Colonic mucosa (tissue), 4 donors: ENCODE measurements around the gene CCM2. TPM values are rescaled to one million over a fixed set of nuclear protein-coding genes. Genes with fewer than 3 reads are reported as not detected.

Experiments
- DNase-seq: peaks from one replicate; pipeline ENCODE4 v3.0.0-alpha.2; 2020
- H3K27ac ChIP-seq: fragments of 200-600 bp; one replicate; pipeline ENCODE4 v1.8.0; 2021
- H3K27me3 ChIP-seq: fragments of 200-600 bp; one replicate; pipeline ENCODE4 v1.8.0; 2021
- H3K36me3 ChIP-seq: fragments of 200-600 bp; one replicate; pipeline ENCODE4 v1.8.0; 2021
- H3K4me1 ChIP-seq: fragments of 200-600 bp; one replicate; pipeline ENCODE4 v1.8.0; 2021; ENCODE audit warnings: mild to moderate bottlenecking
- H3K4me3 ChIP-seq: fragments of 200-600 bp; one replicate; pipeline ENCODE4 v1.8.0; 2021
- H3K9ac ChIP-seq, 2 donors: one replicate each; pipeline ENCODE4 v1.7.0; 2013; ENCODE audit warnings: control low read depth in 2 of 2, low read depth in 2 of 2, low read length in 2 of 2
- H3K9me3 ChIP-seq: fragments of 200-600 bp; one replicate; pipeline ENCODE4 v1.8.0; 2021
- intact Hi-C: fragments of 100-400 bp; cut with DNase I; formaldehyde crosslinking; loops from one replicate; pipeline ENCODE4 v1.14.1; 2022
- total RNA-seq, 2 donors: library from RNA; stranded (reverse); fragmentation: NEBNext Ultra II Directional in 1 of 2; extraction: Animal tissue kit (Norgen Biotek cat#: 25700) in 1 of 2; gene quantifications; one replicate each; pipeline ENCODE4 v1.2.1, GENCODE V29; 2021
- TF ChIP-seq, protein P1 (sequence below): fragments of 200-600 bp; IDR thresholded peaks from one replicate; pipeline ENCODE4 v1.8.0; 2022; ENCODE audit warnings: antibody characterized with exemption, mild to moderate bottlenecking
- donor health status: healthy.
- donor health status: DM: no; HTN: no; CAD: no.
- donor health status: DM: no; HTN: no; CAD: no.

Gene CCM2
- total RNA-seq, 2 donors from 2014 or later, result 34.8 to 38.0 TPM

DNA sequence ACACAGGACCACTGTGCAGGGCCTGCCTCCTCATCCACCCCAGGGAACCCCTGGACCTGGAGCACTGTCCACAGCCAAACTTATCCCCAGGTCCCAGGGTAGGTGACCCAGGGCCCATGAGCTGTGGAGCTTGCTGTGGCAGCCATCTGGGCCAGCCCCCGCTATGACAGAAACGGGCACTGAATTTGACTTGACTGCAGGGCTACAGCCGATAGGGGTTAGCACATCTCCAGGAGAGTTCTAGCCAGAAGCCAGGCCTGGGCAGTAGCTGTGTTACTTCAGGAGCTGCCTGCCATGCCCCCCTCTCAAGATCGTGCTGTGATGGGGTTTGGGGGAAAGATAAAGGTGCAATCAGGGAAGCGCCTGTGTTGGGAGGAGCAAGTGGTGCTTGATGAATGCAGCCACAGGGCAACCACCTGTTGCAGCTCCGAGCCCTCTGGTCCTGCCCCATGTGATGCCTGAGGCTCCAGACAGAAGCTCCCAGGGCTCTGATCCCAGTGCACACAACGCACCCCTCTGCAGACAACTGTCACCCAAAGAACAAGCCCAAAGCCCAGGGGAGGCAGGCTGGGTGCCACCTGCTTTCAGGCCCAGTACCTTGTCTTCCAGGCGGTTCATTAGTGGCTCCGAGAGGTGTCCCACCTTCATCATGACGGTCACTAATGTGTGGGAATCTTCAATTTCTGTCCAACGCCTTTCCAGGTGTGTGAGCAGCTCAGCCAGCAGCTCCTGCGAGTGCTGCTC lies 105.0 kb downstream of the CCM2 start:
- Histone ChIP-seq H3K4me3 (no peak overlapping the region), H3K27ac (no peak overlapping the region), H3K9ac (no peak overlapping the region), H3K36me3 (peaks cover 51% of the 10 kb centered on the region), H3K27me3 (no peaks in the 10 kb centered on the region), H3K4me1 (peaks cover 13% of the 10 kb centered on the region), H3K9me3 (no peaks in the 10 kb centered on the region)
- intact Hi-C loops, result no loop called here
- no peak for DNase-seq
- TF ChIP-seq, protein P1, sequence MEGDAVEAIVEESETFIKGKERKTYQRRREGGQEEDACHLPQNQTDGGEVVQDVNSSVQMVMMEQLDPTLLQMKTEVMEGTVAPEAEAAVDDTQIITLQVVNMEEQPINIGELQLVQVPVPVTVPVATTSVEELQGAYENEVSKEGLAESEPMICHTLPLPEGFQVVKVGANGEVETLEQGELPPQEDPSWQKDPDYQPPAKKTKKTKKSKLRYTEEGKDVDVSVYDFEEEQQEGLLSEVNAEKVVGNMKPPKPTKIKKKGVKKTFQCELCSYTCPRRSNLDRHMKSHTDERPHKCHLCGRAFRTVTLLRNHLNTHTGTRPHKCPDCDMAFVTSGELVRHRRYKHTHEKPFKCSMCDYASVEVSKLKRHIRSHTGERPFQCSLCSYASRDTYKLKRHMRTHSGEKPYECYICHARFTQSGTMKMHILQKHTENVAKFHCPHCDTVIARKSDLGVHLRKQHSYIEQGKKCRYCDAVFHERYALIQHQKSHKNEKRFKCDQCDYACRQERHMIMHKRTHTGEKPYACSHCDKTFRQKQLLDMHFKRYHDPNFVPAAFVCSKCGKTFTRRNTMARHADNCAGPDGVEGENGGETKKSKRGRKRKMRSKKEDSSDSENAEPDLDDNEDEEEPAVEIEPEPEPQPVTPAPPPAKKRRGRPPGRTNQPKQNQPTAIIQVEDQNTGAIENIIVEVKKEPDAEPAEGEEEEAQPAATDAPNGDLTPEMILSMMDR, result no peak

DNA sequence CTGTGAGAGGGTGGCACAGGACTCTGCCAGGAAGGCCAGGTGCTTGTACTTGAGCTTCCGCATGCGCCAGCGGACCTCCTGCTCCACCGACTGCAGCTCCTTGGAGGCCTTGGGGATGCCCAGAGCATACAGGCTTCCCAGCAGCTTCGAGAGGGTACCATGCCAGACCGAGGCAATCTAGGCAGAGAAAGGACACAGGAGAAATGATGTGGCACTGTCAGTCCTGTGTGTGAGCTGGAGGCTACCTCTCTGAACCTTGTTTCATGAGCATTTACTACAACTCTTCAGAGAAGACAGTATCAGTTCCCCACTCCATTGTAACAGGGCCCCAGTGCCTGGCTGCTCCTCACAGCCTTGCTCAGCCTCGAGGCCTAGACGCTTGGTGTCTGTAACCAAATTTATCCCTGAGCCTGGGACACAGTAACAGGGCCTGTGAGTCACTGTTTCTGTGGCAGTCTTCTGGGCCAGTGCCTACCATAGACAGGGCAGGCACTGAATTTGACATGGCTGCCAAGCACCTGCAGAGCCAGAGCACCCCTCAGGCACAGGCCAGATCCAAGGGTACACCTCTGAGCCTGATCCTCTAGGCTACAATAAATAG lies 105.7 kb downstream of the CCM2 start:
- Histone ChIP-seq H3K36me3 (peaks cover 51% of the 10 kb centered on the region), H3K4me3 (no peak overlapping the region), H3K27me3 (no peaks in the 10 kb centered on the region), H3K4me1 (peaks cover 13% of the 10 kb centered on the region), H3K27ac (no peak overlapping the region), H3K9ac (no peak overlapping the region), H3K9me3 (no peaks in the 10 kb centered on the region)
- TF ChIP-seq, protein P1, result no peak
- DNase-seq, result no peak
- intact Hi-C loops, result no loop called here

DNA sequence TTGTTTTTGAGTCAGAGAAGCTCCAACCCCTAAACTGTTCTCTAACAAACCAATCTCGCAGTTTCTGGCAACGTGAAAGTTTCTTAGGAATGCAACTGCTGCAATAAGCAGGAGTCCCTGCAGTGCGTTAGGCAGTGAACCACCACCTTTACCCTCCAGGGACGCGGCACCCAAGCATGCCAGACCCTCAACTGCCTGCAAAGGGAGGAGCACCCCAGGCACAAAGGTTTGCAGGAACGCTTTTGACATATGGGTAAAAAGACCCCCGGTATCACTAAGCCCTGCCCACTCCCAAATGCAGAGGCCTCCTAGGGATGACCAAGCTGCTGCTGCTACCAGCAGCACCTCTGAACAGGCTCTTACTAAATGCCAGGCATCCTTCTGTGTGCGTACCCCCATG lies 106.8 kb downstream of the CCM2 start:
- intact Hi-C loops, result no loop called here
- no peak overlapping the region for H3K9ac ChIP-seq
- H3K27ac ChIP-seq, result no peak overlapping the region
- peaks cover 13% of the 10 kb centered on the region for H3K4me1 ChIP-seq
- peaks cover 49% of the 10 kb centered on the region for H3K36me3 ChIP-seq
- no peak for DNase-seq
- H3K27me3 ChIP-seq, result no peaks in the 10 kb centered on the region
- TF ChIP-seq, protein P1, result no peak
- H3K9me3 ChIP-seq, result no peaks in the 10 kb centered on the region
- H3K4me3 ChIP-seq, result no peak overlapping the region

DNA sequence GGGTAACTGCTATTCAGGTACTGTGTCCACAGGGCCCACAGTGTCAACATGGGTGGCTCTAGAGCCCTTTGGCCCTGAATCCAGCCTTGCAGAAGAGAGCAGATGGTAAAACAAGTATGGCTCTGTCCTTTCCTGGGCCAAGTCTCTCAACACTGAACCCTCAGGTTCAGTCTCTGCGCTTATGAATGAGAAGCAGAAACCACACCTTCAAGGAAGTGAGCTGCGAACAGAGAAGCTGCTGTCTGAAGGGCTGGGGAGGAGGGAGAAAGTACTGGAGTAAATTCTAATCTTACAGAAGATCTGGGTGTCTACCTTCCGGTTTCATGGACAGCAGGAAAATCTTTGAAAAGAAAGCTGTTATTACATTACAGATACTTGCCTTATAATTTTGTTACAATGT lies 107.4 kb downstream of the CCM2 start:
- no peak for DNase-seq
- H3K9me3 ChIP-seq, result no peaks in the 10 kb centered on the region
- no peak overlapping the region for H3K27ac ChIP-seq
- H3K4me1 ChIP-seq, result peaks cover 13% of the 10 kb centered on the region
- no peak overlapping the region for H3K9ac ChIP-seq
- peaks cover 43% of the 10 kb centered on the region for H3K36me3 ChIP-seq
- TF ChIP-seq, protein P1, result no peak
- H3K4me3 ChIP-seq, result no peak overlapping the region
- intact Hi-C loops, result no loop called here
- H3K27me3 ChIP-seq, result no peaks in the 10 kb centered on the region

DNA sequence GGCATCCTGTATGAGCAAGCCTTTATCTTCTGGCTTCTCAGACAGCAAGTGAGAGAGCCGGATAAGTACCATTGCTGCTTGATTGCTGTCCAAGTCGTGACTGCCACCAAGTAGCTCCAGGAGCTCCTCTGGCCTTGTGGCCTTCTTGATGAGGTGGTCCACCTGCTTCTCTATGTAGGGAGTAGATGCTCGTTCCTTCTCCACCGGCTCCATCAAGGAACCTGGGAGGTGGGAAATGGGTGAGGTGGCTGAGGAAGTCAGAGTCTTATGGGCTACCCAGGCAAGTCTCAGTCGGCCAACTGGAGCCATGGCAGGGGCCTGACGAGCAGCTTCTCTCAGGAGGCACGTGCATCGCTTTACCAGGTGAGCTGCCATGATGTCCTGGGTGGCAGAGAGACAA lies 108.9 kb downstream of the CCM2 start:
- no peak overlapping the region for H3K9ac ChIP-seq
- H3K36me3 ChIP-seq, result peaks cover 30% of the 10 kb centered on the region
- no peak overlapping the region for H3K4me3 ChIP-seq

More for the DNA sequence above, 108.9 kb downstream of the CCM2 start:
- DNase-seq, result no peak
- peaks cover 13% of the 10 kb centered on the region for H3K4me1 ChIP-seq
- H3K27me3 ChIP-seq, result no peaks in the 10 kb centered on the region
- intact Hi-C loops, result no loop called here
- H3K9me3 ChIP-seq, result no peaks in the 10 kb centered on the region
- TF ChIP-seq, protein P1, result no peak
- no peak overlapping the region for H3K27ac ChIP-seq
